ENCODE results near the gene NSF.

The NSF gene

GRCh38 chr17:46742565-46743270, 152.2 kb downstream of the NSF start:
- CTCF ChIA-PET, result interaction anchor here (0.9 to 1.0 kb wide), 2 partner anchors 17 to 40 kb away, joined by 3 read pairs; no protein-coding TSS in a partner anchor
- Histone ChIP-seq H3K4me3 (ENCODE audit: low read depth, low read length) (no peak overlapping the region), H3K36me3 (ENCODE audit: control insufficient read depth in 2 of 2, insufficient read depth in 1 of 2, low read length in 2 of 2) (no peaks in the 10 kb centered on the region), H3K4me1 (ENCODE audit: control insufficient read depth, insufficient read depth, low read length) (peaks cover 5% of the 10 kb centered on the region), H3K9me3 (ENCODE audit: control insufficient read depth, insufficient read depth, low read depth, low read length) (no peaks in the 10 kb centered on the region), H3K27ac (ENCODE audit: extremely low read depth, low read depth, low read length) (no peak overlapping the region)
- POLR2A ChIA-PET, result interaction anchor here (0.6 kb wide), 1 partner anchor 11 kb away, joined by 6 read pairs; no protein-coding TSS in a partner anchor
- 0 out of 2 replicates have a peak, but pooled peaks have one; percentile 34 for TF ChIP-seq ZNF132 (tag by site-specific recombination; IDR thresholded peaks at IDR 0.05; ENCODE audit: borderline replicate concordance)
- TF ChIP-seq GLIS1 (tag by site-specific recombination; IDR thresholded peaks at IDR 0.05), result peak; percentile 91
- peak; percentile 85 for TF ChIP-seq ZNF350 (tag by site-specific recombination; IDR thresholded peaks at IDR 0.05)
- no peak for TF ChIP-seq ZNF707 (tag by site-specific recombination; IDR thresholded peaks at IDR 0.05)
- TF ChIP-seq ZNF157 (tag by site-specific recombination; IDR thresholded peaks at IDR 0.05), result no peak
- peak; percentile 90 for TF ChIP-seq ZNF776 (tag by site-specific recombination; IDR thresholded peaks at IDR 0.05; ENCODE audit: borderline replicate concordance)
- no peak for TF ChIP-seq SETDB1 (IDR thresholded peaks at IDR 0.05; ENCODE audit: insufficient read length, low read length)
- TF ChIP-seq ZNF654 (tag by site-specific recombination; IDR thresholded peaks at IDR 0.05; ENCODE audit: low read depth), result no peak
- no peak for TF ChIP-seq ZNF76 (tag by site-specific recombination; IDR thresholded peaks at IDR 0.05; ENCODE audit: borderline replicate concordance, low read depth)
- TF ChIP-seq YY2 (tag by site-specific recombination; IDR thresholded peaks at IDR 0.05), result peak; percentile 28; the same call in 1 of the 2 replicates
- TF ChIP-seq, protein P1, sequence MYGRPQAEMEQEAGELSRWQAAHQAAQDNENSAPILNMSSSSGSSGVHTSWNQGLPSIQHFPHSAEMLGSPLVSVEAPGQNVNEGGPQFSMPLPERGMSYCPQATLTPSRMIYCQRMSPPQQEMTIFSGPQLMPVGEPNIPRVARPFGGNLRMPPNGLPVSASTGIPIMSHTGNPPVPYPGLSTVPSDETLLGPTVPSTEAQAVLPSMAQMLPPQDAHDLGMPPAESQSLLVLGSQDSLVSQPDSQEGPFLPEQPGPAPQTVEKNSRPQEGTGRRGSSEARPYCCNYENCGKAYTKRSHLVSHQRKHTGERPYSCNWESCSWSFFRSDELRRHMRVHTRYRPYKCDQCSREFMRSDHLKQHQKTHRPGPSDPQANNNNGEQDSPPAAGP (tag by site-specific recombination; IDR thresholded peaks at IDR 0.05), result 0 out of 2 replicates have a peak, but pooled peaks have one; percentile 27
- peak; percentile 77; the same call in 1 of the 2 replicates for TF ChIP-seq ZNF112 (tag by site-specific recombination; IDR thresholded peaks at IDR 0.05)
- TF ChIP-seq, protein P2, sequence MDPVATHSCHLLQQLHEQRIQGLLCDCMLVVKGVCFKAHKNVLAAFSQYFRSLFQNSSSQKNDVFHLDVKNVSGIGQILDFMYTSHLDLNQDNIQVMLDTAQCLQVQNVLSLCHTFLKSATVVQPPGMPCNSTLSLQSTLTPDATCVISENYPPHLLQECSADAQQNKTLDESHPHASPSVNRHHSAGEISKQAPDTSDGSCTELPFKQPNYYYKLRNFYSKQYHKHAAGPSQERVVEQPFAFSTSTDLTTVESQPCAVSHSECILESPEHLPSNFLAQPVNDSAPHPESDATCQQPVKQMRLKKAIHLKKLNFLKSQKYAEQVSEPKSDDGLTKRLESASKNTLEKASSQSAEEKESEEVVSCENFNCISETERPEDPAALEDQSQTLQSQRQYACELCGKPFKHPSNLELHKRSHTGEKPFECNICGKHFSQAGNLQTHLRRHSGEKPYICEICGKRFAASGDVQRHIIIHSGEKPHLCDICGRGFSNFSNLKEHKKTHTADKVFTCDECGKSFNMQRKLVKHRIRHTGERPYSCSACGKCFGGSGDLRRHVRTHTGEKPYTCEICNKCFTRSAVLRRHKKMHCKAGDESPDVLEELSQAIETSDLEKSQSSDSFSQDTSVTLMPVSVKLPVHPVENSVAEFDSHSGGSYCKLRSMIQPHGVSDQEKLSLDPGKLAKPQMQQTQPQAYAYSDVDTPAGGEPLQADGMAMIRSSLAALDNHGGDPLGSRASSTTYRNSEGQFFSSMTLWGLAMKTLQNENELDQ (tag by site-specific recombination; IDR thresholded peaks at IDR 0.05; ENCODE audit: low read depth), result no peak
- TF ChIP-seq IKZF3 (tag by site-specific recombination; IDR thresholded peaks at IDR 0.05), result peak; percentile 39; the same call in 1 of the 2 replicates
- peak; percentile 92; the same call in 1 of the 2 replicates for TF ChIP-seq ZNF174 (tag by site-specific recombination; IDR thresholded peaks at IDR 0.05)
- peak; percentile 74 for TF ChIP-seq ZIC2 (tag by site-specific recombination; IDR thresholded peaks at IDR 0.05)
- peak; percentile 63 for TF ChIP-seq ZNF398 (tag by site-specific recombination; IDR thresholded peaks at IDR 0.05)
- TF ChIP-seq MEIS1 (CRISPR knock-in tag; IDR thresholded peaks at IDR 0.05; ENCODE audit: borderline replicate concordance), result no peak
- peak; percentile 15; the same call in 1 of the 2 replicates for TF ChIP-seq ZNF830 (tag by site-specific recombination; IDR thresholded peaks at IDR 0.05; ENCODE audit: low read depth)
- TF ChIP-seq ZNF155 (tag by site-specific recombination; IDR thresholded peaks at IDR 0.05), result no peak
- no peak for TF ChIP-seq ZNF19 (tag by site-specific recombination; IDR thresholded peaks at IDR 0.05; ENCODE audit: low read depth)
- peak; percentile 83; the same call in 1 of the 2 replicates for TF ChIP-seq ZNF544 (tag by site-specific recombination; IDR thresholded peaks at IDR 0.05)
- TF ChIP-seq ZBTB20 (tag by site-specific recombination; IDR thresholded peaks at IDR 0.05), result 0 out of 2 replicates have a peak, but pooled peaks have one; percentile 20
- TF ChIP-seq ZNF660 (tag by site-specific recombination; IDR thresholded peaks at IDR 0.05), result peak; percentile 99
- peak; percentile 78 for TF ChIP-seq ZBTB17 (tag by site-specific recombination; IDR thresholded peaks at IDR 0.05)
- TF ChIP-seq ZNF37A (tag by site-specific recombination; IDR thresholded peaks at IDR 0.05), result peak; percentile 71; the same call in 1 of the 2 replicates
- TF ChIP-seq, protein P3, sequence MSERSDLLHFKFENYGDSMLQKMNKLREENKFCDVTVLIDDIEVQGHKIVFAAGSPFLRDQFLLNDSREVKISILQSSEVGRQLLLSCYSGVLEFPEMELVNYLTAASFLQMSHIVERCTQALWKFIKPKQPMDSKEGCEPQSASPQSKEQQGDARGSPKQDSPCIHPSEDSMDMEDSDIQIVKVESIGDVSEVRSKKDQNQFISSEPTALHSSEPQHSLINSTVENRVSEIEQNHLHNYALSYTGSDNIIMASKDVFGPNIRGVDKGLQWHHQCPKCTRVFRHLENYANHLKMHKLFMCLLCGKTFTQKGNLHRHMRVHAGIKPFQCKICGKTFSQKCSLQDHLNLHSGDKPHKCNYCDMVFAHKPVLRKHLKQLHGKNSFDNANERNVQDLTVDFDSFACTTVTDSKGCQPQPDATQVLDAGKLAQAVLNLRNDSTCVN (tag by site-specific recombination; optimal IDR thresholded peaks at IDR 0.05), result no peak
- TF ChIP-seq GLIS2 (tag by site-specific recombination; IDR thresholded peaks at IDR 0.05), result peak; percentile 44
- TF ChIP-seq ZNF221 (tag by site-specific recombination; IDR thresholded peaks at IDR 0.05; ENCODE audit: borderline replicate concordance), result no peak; the same call in 1 of the 2 replicates
- peak; percentile 33; the same call in 1 of the 2 replicates for TF ChIP-seq ZBTB48 (tag by site-specific recombination; IDR thresholded peaks at IDR 0.05)
- peak; percentile 81; the same call in 1 of the 2 replicates for TF ChIP-seq ZNF473 (tag by site-specific recombination; IDR thresholded peaks at IDR 0.05)
- no peak for TF ChIP-seq ZNF223 (tag by site-specific recombination; IDR thresholded peaks at IDR 0.05)
